ENCODE results near the gene PREX1. TPM values are rescaled to one million over a fixed set of nuclear protein-coding genes. Genes with fewer than 3 reads are reported as not detected.

The PREX1 gene
- total and polyA plus RNA-seq, 12 donors, result 10.1 to 85.1 (median 42.9) TPM

GRCh38 chr20:48630342-48631075 lies 197.3 kb downstream of the PREX1 start:
- H3K27ac ChIP-seq, result no peak overlapping the region
- no peaks in the 10 kb centered on the region for H3K9me3 ChIP-seq (replicated peaks in 1 of 3)
- no peak overlapping the region for H3K4me3 ChIP-seq
- H3K4me1 ChIP-seq (replicated peaks in 1 of 2), result peaks cover 0 to 7% of the 10 kb centered on the region in 2 donors
- intact Hi-C loops (cut with DNase I), result no loop called here
- peaks cover 0 to 62% of the 10 kb centered on the region in 2 donors for H3K36me3 ChIP-seq (replicated peaks in 1 of 2)
- WGBS, 4 donors, result 88 to 94% (median 93%) methylated on average over 16 to 18 of the region's 18 CpGs
- DNase-seq, result no peak
- TF ChIP-seq POLR2A (IDR thresholded peaks at IDR 0.05) (no peak), CTCF (IDR thresholded peaks at IDR 0.05) (no peak)
- H3K27me3 ChIP-seq, result no peaks in the 10 kb centered on the region

- no peak for DNase-seq
- H3K4me1 ChIP-seq (replicated peaks in 1 of 2), result peaks cover 0 to 7% of the 10 kb centered on the region in 2 donors
- H3K27ac ChIP-seq, result no peak overlapping the region
- H3K36me3 ChIP-seq (replicated peaks in 1 of 2), result peaks cover 0 to 68% of the 10 kb centered on the region in 2 donors
- no peaks in the 10 kb centered on the region for H3K9me3 ChIP-seq (replicated peaks in 1 of 3)
- WGBS, 4 donors, result 91 to 96% (median 94%) methylated on average over 7 to 9 of the region's 9 CpGs
- H3K4me3 ChIP-seq, result no peak overlapping the region
- H3K27me3 ChIP-seq, result no peaks in the 10 kb centered on the region
- no peak for TF ChIP-seq POLR2A (IDR thresholded peaks at IDR 0.05)
- TF ChIP-seq CTCF (IDR thresholded peaks at IDR 0.05), result no peak
- intact Hi-C loops (cut with DNase I), result no loop called here
These were observed 197.9 kb downstream of the PREX1 start for GRCh38 chr20:48629960-48630315.

GRCh38 chr20:48629069-48629959 lies 198.5 kb downstream of the PREX1 start:
- TF ChIP-seq CTCF (IDR thresholded peaks at IDR 0.05) (no peak), POLR2A (IDR thresholded peaks at IDR 0.05) (no peak)
- Histone ChIP-seq H3K4me1 (replicated peaks in 1 of 2) (peaks cover 0 to 7% of the 10 kb centered on the region in 2 donors), H3K36me3 (replicated peaks in 1 of 2) (peaks cover 0 to 68% of the 10 kb centered on the region in 2 donors), H3K27me3 (no peaks in the 10 kb centered on the region), H3K9me3 (replicated peaks in 1 of 3) (no peaks in the 10 kb centered on the region), H3K27ac (no peak overlapping the region), H3K4me3 (no peak overlapping the region)
- 88 to 100% (median 91%) methylated on average over 2 to 15 of the region's 15 CpGs for WGBS, 4 donors
- intact Hi-C loops (cut with DNase I), result no loop called here
- no peak for DNase-seq

GRCh38 chr20:48627737-48628128 lies 200.1 kb downstream of the PREX1 start:
- Histone ChIP-seq H3K9me3 (replicated peaks in 1 of 3) (no peaks in the 10 kb centered on the region), H3K27ac (no peak overlapping the region), H3K27me3 (no peaks in the 10 kb centered on the region), H3K36me3 (replicated peaks in 1 of 2) (peaks cover 0 to 65% of the 10 kb centered on the region in 2 donors), H3K4me3 (no peak overlapping the region), H3K4me1 (replicated peaks in 1 of 2) (peaks cover 0 to 7% of the 10 kb centered on the region in 2 donors)
- TF ChIP-seq POLR2A (IDR thresholded peaks at IDR 0.05) (no peak), CTCF (IDR thresholded peaks at IDR 0.05) (no peak)
- intact Hi-C loops (cut with DNase I), result no loop called here
- 73 to 87% (median 80%) methylated on average over 6 to 16 of the region's 16 CpGs; no CpG with 5 or more reads in 1 of the 4 donors for WGBS, 4 donors
- peak in 2 of 7 donors; percentile 18 to 27 for DNase-seq

Data from adrenal gland (tissue), 12 donors.